ENCODE results near the gene PRR12.

DNA sequence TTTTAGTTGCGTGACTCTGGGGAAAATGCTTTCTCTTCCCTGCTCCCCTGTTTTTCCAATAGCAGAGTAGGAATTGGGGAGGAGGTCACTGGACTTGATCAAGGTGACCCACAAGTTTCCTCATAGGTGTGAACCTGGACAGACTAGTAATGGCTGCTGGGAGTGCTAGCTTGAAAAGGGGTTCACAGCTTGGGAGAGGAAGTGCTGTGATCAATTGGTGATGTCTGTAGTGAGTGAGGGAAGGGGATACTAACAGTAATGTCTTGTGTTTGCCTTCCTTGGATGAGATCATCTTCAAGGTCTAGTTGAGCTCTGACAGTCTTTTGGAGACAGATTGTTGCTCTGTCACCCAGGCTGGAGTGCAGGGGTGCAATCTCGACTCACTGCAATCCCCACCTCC is 76.5 kb downstream of the PRR12 start:
- TF ChIP-seq, protein P1, sequence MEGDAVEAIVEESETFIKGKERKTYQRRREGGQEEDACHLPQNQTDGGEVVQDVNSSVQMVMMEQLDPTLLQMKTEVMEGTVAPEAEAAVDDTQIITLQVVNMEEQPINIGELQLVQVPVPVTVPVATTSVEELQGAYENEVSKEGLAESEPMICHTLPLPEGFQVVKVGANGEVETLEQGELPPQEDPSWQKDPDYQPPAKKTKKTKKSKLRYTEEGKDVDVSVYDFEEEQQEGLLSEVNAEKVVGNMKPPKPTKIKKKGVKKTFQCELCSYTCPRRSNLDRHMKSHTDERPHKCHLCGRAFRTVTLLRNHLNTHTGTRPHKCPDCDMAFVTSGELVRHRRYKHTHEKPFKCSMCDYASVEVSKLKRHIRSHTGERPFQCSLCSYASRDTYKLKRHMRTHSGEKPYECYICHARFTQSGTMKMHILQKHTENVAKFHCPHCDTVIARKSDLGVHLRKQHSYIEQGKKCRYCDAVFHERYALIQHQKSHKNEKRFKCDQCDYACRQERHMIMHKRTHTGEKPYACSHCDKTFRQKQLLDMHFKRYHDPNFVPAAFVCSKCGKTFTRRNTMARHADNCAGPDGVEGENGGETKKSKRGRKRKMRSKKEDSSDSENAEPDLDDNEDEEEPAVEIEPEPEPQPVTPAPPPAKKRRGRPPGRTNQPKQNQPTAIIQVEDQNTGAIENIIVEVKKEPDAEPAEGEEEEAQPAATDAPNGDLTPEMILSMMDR (IDR thresholded peaks at IDR 0.05): no peak
- no peak for TF ChIP-seq POLR2A (IDR thresholded peaks at IDR 0.05)
